ENCODE results near the gene JAZF1.

- no peak for TF ChIP-seq POLR2A (IDR thresholded peaks at IDR 0.05)
- TF ChIP-seq CTCF (IDR thresholded peaks at IDR 0.05): no peak
Observed at GRCh38 chr7:27911920-27912319, 268.7 kb downstream of the JAZF1 start.
